Cardiac ventricle fibroblast (primary cell): ENCODE results near the gene SFTPA1. TPM values are rescaled to one million over a fixed set of nuclear protein-coding genes. Genes with fewer than 3 reads are reported as not detected.

Experiments
- total RNA-seq: library from RNA; depleted of rRNA; stranded (reverse); fragments of >200 nt; gene quantifications from 2 replicates; pipeline ENCODE4 v1.2.3, GENCODE V29; 2015

SFTPA1 gene
- total RNA-seq, result not detected in 2 replicates

DNA sequence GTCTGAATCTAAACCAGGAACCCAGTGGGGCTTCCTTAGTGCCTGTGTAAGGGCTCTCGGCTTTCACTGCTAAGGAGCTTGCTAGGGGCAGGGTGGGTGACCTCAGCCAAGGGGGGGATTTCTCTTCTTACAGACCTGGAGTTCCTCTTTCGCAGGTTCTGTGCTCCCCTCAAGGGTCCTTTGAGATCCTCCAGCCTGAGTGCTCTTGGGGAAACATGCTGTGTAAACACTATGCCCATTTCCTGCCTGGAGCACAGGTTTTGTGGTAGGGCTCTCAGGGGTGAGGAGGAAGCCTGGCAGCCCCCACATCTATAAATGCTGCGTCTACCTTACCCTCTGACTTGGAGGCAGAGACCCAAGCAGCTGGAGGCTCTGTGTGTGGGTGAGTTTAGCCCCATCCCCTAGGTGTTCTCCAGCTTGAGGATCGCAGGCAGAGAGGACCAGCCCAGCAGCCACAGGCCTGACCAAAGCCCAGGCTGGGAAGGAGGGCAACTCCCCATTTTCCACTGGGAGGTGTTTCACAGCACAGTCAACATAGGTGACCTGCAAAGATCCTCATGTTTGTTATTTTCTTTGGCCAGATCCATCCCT lies at the start of gene SFTPA1:
Gene SFTPA1 (plus strand): TSS at position 339 of the 591 bp plus-strand sequence. CDS start 887 bp downstream, outside the sequence.

Other genes with a start within 250 kb of the SFTPA1 start
- gene ZCCHC24, start 165.3 kb upstream of the SFTPA1 start, total RNA-seq, result 87.0 and 88.7 TPM in 2 replicates
- gene EIF5AL1, start 98.4 kb upstream of the SFTPA1 start, total RNA-seq, result 0.37 and 0.49 TPM in 2 replicates
- not detected in 2 replicates for gene SFTPA2, start 50.5 kb upstream of the SFTPA1 start, total RNA-seq
- gene NUTM2B, start 92.3 kb downstream of the SFTPA1 start, total RNA-seq, result 0.49 and 1.3 TPM in 2 replicates
- gene NUTM2E, start 215.8 kb downstream of the SFTPA1 start, total RNA-seq, result not detected in 2 replicates